Measurements from ENCODE around the gene DAAM2.

The DAAM2 gene

DNA sequence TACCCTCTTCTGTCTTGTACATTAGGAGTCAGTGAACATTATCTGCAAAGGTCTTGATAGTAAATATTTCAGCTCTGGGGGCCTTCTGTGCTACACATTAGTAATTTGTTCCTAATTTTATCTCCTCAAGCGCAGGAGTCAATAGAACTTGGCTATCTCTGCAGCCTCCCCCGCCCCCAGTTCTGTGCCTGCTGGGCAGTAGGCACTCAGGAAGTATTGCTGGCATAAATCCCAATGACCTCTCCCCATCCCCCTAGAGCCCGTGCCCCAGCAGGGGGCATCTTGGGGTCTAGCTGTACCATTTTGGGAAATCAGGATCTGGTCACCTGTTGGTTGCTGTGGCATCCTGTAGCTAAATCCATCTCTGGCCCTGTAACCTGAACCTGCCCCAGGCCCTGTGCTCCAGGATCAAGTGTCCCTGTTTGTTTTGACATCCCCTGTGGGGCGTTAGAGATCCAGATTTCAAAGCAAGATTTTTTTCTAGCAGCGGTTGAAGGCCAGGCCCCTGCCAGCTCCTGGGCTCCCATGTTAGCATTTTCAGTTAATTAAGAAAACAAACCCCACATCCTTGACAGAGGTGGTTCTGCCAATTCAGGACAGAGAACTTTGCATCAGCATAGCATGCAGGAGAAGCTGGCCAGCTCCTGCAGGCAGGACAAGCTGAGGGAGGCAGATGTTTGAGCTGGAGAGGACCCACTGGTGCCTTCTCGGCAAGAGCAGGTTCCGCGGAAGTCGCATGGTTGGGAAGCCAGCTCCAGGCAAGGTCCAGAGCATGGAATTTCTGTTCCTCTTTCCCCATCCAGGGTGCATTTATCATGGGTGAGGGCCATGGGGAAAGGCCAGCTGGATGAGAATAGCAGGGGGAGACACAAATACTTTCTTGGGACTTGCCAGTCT is 32.1 kb downstream of the DAAM2 start:
- POLR2A ChIA-PET = no interaction called here
- CTCF ChIA-PET = interaction anchor here (1.9 kb wide), 1 partner anchor 14 kb away, joined by 5 read pairs; no protein-coding TSS in a partner anchor

DNA sequence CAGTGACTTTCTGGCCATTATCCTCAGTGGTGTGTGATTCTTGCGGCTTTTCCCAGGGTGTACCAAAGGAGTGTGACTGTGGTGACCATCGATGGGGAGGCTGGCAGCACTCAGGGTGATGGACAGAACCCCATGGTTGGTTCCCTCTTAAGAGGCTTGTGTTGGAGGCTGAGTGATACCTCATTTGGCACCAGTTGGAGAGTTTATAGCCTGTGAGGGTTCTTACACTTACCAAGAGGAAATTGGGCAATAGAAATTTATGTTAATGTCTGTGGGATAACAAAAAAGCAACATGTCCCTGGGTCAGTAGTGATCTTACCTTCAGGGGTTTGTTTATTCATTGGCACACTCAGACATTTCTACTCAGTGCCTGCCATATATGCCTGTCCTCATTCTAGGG is 37.2 kb downstream of the DAAM2 start:
- TF ChIP-seq, protein P1, sequence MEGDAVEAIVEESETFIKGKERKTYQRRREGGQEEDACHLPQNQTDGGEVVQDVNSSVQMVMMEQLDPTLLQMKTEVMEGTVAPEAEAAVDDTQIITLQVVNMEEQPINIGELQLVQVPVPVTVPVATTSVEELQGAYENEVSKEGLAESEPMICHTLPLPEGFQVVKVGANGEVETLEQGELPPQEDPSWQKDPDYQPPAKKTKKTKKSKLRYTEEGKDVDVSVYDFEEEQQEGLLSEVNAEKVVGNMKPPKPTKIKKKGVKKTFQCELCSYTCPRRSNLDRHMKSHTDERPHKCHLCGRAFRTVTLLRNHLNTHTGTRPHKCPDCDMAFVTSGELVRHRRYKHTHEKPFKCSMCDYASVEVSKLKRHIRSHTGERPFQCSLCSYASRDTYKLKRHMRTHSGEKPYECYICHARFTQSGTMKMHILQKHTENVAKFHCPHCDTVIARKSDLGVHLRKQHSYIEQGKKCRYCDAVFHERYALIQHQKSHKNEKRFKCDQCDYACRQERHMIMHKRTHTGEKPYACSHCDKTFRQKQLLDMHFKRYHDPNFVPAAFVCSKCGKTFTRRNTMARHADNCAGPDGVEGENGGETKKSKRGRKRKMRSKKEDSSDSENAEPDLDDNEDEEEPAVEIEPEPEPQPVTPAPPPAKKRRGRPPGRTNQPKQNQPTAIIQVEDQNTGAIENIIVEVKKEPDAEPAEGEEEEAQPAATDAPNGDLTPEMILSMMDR (IDR thresholded peaks at IDR 0.05; ENCODE audit: control extremely low read depth, extremely low read depth, low read depth, missing control alignments) = no peak
- DNase-seq (ENCODE audit: extremely low spot score) = no peak
- POLR2A ChIA-PET = no interaction called here
- CTCF ChIA-PET = no interaction called here

More for the DNA sequence above, 32.1 kb downstream of the DAAM2 start:
- TF ChIP-seq, protein P1 (IDR thresholded peaks at IDR 0.05; ENCODE audit: control extremely low read depth, extremely low read depth, low read depth, missing control alignments) = no peak
- no peak for DNase-seq (ENCODE audit: extremely low spot score)

DNA sequence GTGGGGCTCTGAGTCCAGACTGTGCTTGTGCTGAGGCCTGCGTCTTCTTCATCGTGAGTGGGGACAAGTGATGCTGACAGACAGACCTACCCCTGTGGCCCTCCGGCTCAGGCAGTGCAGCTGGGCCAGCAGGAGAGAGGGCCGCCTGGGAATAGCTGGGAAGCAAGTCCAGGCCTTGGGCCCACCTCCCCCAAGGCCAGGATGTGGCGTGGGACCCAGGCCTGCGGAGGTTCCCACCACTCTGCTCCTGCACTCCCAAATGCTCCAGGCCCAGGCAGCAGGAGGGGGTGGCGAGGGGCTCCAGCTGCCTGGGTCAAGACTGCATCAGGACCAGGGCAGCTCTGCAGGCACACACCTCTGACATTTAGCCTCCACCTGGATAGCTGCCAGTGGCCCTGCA is 38.3 kb downstream of the DAAM2 start:
- ChIA-PET CTCF (no interaction called here), POLR2A (no interaction called here)
- TF ChIP-seq, protein P1 (IDR thresholded peaks at IDR 0.05; ENCODE audit: control extremely low read depth, extremely low read depth, low read depth, missing control alignments) = no peak
- DNase-seq (ENCODE audit: extremely low spot score) = no peak

DNA sequence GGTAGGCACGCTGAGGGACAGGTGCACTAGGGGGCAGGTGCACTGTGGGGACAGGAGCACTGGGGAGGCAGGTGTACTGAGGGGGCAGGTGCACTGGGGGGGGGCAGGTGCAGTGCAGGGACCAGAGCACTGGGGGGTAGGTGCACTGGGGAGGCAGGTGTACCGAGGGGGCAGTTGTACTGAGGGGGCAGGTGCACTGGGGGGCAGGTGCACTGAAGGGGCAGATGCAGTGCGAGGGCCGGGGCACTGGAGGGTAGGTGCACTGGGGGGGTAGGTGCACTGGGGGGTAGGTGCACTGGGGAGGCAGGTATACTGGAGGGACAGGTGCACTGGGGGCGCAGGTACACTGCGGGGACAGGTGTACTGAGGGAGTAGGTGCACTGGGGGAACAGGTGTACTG is 39.5 kb downstream of the DAAM2 start:
- POLR2A ChIA-PET = no interaction called here
- CTCF ChIA-PET = no interaction called here

GRCh38 chr6:39834278-39834677 is 42.1 kb downstream of the DAAM2 start:
- ChIA-PET CTCF (interaction anchor here (1.0 to 4.2 kb wide), 3 partner anchors 13 to 31 kb away, joined by 3 to 19 read pairs (median 3); no protein-coding TSS in a partner anchor), POLR2A (no interaction called here)
- TF ChIP-seq, protein P1 (IDR thresholded peaks at IDR 0.05; ENCODE audit: control extremely low read depth, extremely low read depth, low read depth, missing control alignments) = no peak
- no peak for DNase-seq (ENCODE audit: extremely low spot score)

More for the DNA sequence above, 39.5 kb downstream of the DAAM2 start:
- DNase-seq (ENCODE audit: extremely low spot score) = no peak
- TF ChIP-seq, protein P1 (IDR thresholded peaks at IDR 0.05; ENCODE audit: control extremely low read depth, extremely low read depth, low read depth, missing control alignments) = no peak

- CTCF ChIA-PET = interaction anchor here (1.0 to 4.2 kb wide), 3 partner anchors 13 to 31 kb away, joined by 3 to 19 read pairs (median 3); no protein-coding TSS in a partner anchor
- TF ChIP-seq, protein P1 (IDR thresholded peaks at IDR 0.05; ENCODE audit: control extremely low read depth, extremely low read depth, low read depth, missing control alignments) = no peak
- POLR2A ChIA-PET = no interaction called here
- no peak for DNase-seq (ENCODE audit: extremely low spot score)
Measured at GRCh38 chr6:39834866-39835265, 42.7 kb downstream of the DAAM2 start.

Measured in GM10248 (cell line).